SHP77 treated with DMSO at 0.1 percent for 48 hours (cell line): Measurements from ENCODE around the gene ERMN.
"Not testable (repeated sequence)": the region's sequence is repeated elsewhere in the genome, so short reads cannot be mapped to it uniquely, and the experiment has no call there.

Experiments used
- DNase-seq: peaks from one replicate; lab custom pipeline; 2025; lab: John Stamatoyannopoulos, UW

The ERMN gene

DNA sequence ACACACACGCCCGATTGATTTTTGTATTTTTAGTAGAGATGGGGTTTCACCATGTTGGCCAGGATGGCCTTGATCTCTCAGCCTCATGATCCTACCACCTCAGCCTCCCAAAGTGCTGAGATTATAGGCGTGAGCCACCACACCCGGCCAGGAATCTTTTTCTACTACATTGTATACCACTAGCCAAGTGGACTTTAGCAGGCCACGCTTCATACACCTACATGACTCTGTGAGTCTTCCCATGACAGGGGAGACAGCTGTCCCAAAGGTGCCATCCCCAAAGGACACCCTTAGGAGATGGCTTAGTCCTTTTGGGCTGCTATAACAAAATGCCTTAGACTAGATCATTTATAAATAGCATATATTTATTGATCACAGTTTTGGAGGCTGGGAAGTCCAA lies 32.8 kb downstream of the ERMN start:
- DNase-seq: no peak

DNA sequence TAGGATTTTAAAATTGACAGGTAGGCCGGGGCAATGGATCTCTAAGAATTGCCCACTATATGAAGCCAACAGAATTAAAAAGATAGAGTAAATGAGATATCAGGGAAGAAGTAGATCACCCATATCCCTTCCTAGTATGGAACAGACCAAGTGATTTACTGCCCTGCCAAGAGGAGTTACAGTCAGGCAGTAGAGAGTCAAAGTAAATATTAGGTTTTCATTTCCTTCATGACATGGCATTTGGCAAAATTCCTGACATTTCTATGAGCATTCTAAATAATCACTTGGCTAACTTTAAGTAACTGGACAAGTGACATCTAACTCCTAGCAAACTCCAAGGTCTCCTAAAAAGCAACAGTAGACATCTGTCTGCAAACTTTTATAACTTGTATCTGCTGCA lies 34.6 kb downstream of the ERMN start:
- DNase-seq: no peak

DNA sequence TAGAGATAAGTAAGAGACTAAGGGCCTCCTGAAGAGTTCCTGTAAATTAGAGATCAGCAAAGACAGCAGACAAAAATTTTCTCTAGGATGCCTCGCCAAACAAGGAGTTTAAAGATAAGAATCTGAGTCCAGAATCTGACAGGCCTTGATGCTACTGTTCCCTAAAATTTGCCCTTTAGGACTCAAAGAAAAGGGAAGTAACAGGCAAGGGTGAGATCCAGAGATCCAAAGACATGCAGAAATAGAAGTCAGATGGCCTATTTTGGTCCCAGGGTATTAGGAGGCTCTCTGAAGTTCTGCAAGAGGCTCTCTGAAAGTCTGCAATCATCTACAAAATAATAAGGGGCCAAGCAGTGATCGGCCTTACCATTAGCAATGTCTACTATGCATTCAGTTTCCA lies 35.1 kb downstream of the ERMN start:
- DNase-seq: no peak

GRCh38 chr2:157287160-157287559 lies 38.5 kb downstream of the ERMN start:
- no peak for DNase-seq

GRCh38 chr2:157283468-157283867 lies 42.2 kb downstream of the ERMN start:
- no peak for DNase-seq

GRCh38 chr2:157281316-157281715 lies 44.3 kb downstream of the ERMN start:
- DNase-seq: no peak

GRCh38 chr2:157279311-157279710 lies 46.3 kb downstream of the ERMN start:
- not testable (repeated sequence) for DNase-seq

- no peak for DNase-seq
These were observed 53.9 kb downstream of the ERMN start for GRCh38 chr2:157271590-157272203.

DNA sequence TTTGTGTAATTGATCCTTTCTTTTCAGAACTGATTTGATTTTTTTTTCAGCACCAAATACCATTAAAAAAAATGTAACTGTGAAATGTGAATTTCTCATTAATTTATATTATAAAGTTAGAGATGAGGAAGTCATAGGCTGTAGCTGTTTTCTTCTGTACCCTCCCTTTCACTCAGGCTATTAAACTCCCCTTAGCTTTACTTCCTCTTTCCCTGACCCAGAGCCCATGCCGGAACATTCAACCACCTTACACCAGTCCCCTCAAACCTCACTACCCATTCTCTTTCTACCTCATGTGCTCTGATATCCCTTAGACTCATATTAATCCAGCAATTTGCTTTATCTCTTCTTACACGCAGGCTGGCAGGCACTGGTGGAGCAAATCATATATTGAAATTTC lies 55.7 kb downstream of the ERMN start:
- no peak for DNase-seq

GRCh38 chr2:157269060-157269459 lies 56.6 kb downstream of the ERMN start:
- no peak for DNase-seq
